DMS53 treated with DMSO at 0.1 percent for 48 hours (cell line): ENCODE data around the gene JDP2.
A peak's percentile ranks its signal among the peaks of the same experiment; 100 is the strongest.

ENCODE experiments used
- DNase-seq: peaks from one replicate; lab custom pipeline; 2025; ENCODE audit not compliant: unreplicated experiment; lab: John Stamatoyannopoulos, UW

Gene JDP2

DNA sequence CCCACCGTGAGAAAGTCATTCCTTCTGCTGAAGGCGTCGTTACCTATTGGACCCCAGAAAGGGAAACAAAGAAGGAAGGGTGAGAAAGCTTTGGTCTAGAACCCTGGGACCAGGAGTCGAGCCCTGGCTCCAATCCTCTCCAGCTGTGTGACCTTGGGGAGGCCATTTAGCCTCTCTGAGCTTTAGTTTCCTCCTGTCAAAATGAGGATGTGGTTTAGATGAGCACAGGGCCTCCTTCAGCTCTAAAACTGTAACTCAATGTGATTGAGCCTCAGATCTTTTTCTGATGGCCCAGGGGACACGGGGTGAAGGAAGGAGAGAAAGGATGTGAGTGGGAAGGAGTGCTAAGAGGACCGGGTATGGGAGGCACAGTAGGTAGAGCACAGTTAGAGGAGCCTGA, 7.7 kb downstream of the JDP2 start:
- no peak for DNase-seq

DNA sequence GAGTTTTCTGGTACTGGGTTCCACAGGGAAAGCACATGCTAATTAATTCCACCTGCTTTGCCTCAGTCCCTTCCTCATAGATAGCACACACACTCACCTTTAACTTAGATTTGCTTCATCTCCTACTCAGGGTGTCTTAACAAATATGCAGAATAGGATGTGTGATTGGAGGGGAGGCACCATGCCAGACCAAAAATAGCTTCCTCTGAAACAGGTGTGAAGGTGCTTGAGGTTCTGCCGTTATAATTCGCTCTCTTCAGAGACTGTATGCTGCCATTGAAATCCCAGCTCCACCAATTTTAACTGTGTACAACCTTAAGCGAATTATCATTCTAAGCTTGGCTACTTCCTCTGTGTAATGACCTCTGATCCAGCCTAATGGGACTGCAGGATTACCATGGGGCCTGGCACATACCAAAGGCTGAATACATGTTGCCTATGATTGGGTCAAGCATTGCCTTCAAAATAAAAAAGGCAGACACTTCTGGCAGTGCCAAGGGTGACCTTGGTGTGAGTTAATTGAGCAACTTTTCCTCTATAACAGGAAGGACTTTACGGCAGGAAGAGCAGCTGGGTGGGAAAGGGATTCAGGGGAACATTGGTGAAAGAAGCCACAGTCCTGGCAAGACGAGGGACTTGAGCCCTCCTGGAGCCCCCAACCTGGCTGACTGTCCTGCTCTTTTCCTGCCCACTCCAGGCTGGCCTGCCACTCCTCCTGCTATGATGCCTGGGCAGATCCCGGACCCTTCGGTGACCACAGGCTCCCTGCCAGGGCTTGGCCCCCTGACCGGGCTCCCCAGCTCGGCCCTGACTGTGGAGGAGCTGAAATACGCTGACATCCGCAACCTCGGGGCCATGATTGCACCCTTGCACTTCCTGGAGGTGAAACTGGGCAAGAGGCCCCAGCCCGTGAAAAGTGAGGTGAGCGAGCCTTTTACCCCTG, 9.7 kb downstream of the JDP2 start:
- DNase-seq: no peak

DNA sequence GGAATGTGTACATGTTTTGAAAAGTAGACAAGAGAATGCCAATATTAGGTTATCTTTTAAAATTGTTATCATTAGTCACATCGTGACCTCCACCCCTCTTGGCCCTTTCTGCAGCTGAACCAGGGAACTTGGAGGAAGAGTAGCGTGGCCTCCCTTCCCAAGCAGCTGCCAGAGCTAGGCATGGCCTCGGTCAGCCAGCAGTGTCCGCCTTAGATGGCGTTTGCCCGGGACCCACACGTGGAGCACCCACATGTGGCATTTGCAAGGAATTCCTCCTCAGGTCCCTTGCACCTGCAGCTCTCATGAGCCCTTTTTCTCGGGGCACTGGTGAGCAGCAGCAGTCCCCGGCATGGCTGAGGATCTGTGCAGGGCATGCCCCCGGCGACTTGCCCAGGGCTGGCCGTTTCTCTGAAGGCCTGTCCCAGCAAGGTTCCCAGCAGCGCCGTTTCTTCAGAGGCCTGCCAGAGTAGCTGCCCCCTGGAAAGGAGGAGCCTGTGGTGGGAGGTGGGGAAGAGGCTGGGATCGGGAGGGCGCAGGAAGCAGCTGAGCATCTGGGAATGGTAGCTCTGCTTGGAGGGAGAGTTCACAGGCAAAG, 10.8 kb downstream of the JDP2 start:
- DNase-seq: no peak

DNA sequence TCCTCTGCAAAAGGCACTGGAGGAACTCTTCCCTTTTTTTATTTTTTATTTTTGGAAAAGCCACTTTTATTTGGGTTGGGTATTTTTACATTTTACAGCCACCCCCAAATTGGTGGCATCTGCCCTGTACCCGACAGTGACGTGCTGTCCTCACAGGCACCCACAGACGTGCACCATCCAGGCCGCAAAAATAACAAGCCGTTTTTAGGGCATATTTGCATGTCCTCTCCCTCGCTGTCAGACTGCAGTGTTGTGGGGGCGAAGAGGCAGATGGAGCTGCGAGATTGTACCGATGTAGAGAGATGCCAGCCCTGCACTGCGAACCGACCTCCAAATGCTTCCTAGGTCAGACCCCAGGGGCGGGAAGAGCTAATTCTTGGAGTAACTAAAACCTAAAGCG, 12.2 kb downstream of the JDP2 start:
- no peak for DNase-seq

DNA sequence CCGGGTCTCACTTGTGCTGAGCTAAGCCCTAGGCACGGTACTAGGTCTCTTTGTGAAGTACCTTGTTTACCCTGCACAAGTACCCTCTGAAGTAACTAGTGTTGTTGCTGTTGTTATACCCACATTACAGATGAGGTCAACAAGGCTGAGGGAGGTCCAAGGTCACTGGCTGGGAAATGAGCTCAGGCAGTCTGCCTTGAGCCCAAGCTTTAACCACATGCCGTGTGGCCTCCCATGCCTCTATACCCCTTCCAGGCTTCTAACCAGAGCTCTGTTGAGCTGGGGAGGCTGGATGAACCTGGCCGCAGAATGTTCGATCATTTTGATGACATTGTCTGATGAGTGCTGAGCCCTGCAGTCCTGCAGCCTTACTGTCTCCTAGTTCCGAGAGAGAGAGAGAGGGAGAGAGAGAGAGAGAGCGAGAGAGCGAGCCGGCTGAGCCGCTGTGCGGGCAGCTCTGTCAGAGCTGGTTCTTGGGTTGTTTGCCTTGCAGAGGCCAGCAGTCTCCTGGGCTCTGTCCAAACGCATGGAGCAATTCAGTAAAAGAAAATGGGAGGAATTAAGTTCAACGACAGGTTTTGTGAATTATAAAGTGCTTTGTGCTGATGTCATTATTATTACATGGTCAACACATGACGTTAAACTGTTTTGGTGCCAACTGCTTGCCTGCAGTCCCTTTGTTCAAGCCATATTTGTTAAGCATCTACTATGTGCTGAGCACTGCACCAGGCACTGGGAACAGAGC, 13.1 kb downstream of the JDP2 start:
- no peak for DNase-seq

DNA sequence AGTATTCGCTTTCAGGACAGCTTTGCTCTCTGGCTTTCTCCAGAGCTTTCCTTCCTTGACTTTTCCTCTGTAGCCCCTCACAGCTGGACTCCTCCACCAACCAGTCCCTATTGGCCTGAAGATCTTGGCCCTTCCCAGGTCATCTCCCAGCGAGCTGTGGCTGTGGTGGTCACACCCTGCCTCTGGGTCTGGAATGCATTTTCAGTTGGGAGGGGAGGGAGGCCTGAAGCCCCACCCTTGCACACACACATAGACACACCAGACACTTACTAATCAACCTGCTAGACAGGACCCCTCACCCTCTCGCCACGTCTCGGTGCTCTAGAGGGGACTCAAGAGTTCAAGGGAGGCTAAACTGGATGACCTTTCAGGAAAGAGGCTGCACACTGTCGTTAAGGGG, 13.9 kb downstream of the JDP2 start:
- DNase-seq: no peak

DNA sequence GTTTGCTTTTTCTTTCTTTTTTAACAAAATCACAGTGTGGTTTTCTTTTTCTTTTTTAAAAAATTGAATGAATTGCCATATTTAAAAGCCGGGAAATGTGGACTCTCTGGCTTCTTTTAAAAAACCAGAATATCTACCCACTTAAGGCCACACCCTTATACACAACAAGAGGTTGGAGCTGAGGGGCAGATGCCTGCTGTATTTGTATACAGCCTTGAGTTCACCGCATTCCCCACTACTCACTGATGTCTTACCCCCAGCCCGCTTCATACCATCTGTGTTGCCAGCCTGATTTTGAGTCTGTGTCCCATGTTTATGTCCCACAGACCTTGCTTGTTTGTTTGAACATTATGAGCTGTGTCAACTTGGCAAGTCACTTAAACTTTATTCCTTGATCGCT, 14.3 kb downstream of the JDP2 start:
- DNase-seq: no peak

DNA sequence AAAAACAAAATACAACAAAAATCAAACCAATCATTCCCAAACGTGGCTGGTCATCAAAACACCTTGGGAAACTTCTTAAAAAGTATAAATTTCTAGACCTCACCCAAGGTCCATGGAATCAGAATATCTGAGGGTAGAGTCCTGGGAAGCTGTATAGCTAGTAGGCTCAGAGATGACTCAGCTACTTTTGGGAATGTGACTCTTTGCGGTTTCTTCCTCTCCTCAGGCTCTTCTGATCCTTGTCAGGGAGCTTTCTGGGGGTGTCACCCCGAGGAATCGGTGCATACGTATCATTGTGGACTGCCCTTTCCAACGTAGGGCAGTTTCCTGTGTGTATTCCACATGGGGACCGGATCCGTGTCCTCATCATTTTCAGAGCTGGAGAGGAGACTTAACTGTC, 14.8 kb downstream of the JDP2 start:
- DNase-seq: no peak

DNA sequence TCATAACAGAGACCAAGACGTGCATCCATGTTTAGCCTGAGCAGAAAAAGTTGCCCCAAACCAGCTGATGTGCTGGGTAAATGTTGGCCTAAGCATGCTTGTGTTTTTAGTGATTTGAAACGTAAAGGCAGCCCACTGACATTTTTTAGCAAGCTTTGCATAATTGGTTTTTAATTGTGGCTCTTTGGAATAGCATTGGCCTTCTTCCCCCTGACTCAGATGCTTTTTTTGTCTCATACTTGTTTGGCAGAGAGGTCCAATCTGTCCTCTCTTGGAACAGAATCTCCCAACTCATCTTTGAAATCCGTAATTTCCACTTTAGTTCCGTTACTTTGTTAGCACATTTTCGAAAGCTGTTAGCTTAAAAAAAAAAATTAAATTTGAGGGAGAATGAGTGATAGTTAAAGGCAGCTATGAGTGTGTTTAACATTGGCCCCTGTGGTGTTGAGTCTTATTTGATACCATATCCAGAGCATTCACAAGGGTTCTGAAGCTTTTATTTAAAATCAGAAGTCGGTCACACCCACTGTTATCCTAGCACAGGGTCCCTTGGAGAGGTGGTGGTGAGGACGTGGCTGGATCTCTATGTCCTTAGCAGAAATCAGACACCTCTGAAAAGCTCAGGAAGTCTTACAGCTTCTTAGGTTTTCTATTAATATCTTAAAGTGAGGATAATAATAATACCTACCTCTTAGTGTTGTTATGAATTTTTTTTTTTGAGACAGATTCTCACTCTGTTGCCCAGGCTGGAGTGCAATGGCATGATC, 15.6 kb downstream of the JDP2 start:
- DNase-seq: no peak

DNA sequence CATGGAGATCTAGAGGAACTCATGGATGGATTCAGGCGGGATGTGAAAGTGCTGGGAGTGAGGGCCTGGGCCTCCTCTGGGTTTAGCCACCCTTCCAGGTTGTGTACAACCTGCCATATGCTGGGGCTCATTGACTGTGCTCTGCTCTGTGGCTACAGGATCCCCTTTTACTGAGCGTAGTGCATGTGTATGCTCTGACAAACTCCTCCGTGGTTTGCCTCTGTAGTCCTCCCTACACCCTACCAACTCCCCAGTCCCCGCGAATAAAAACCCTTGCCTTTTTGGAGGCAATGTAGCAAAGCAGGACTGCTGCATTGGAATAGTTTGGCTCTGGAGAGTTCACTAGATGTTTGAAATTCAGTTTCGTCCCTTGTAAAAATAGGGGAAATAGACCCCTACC, 17.4 kb downstream of the JDP2 start:
- no peak for DNase-seq

DNA sequence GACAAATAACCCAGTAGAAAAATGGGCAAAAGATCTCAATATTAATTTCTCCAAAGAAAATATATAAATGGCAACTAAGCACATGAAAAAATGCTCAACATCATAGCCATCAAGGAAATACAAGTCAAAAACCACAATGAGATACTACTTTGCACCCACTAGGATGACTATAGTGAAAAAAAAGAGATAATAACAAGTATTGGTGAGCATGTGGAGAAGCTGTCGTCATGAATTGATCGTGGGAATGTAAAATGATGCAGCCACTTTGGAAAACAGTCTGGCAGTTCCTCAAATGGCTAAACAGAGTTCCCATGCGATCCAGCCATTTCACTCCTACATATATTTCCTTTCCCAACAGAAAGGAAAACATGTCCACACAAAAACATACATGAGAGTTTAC, 18.1 kb downstream of the JDP2 start:
- no peak for DNase-seq

DNA sequence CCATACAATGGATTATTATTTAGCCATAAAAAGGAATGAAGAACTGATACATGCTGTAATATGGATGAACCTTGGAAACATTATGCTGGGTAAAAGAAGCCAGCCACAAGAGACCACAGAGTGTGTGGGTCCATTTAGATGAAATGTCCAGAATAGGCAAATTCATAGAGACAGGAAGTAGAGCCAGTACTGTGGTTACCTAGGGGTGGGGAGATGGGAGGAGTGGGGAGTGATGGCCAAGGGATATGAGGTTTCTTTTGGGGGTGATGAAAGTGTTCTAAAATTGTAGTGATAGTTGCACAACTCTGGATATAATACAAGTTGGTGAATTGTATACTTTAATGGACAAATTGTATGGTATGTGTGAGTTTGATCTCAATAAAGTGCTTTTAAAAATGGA, 18.6 kb downstream of the JDP2 start:
- DNase-seq: no peak

DNA sequence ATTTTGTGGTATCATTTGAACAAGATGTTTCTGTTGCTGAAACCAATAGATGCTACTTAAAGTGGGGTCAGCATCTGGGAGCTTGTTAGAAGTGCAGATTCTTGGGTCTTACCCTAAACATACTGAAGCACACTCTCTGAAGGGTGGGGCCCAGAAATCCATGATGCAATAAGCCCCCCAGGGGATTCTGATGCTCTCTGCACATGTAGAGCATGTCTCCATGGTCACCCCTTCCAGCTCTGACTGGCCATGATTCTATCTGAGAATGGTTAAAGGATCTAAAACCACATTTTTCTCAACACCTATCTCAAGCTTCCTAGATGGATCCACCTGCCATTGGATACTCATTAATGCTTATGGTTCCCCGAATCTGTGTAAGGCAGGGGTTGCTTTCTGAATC, 20.4 kb downstream of the JDP2 start:
- DNase-seq: no peak

DNA sequence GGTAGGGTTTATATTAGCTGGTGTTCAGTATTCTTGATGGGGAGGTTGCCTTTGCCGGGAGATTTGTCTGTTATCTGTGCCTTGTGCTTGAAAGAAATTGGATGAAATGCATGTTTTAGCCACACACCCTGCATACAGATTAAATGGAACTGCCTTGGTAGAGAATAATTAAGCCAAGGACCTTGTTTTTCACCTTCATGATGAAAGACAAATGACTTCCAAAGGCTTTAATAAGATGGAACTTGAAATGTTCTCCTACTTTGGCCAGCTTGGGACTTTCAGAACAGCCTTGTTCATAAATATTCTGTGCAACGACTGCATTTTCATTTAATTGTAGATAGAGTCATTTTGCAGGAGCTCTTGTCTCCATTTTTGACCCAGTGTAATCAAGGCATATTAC, 21.2 kb downstream of the JDP2 start:
- no peak for DNase-seq

DNA sequence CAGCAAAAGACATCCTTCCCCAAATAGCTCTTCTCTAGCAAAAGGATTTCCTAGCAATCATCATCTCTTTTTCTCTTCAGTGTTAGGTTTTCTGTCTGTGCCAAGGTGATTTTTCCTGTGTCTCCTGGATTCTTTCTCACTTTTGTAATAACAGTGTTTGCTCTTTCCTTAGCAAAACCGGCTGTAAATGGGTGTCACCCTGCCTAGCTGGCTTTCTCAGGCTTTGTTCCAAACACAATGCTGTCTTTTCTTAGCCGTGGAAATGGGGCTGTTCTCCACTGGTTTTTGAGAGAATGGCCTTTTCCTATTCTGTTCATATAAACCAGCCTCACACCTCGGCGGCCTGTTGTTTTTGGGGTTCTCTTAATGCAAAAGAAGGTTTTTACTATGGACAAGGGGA, 21.9 kb downstream of the JDP2 start:
- DNase-seq: no peak

DNA sequence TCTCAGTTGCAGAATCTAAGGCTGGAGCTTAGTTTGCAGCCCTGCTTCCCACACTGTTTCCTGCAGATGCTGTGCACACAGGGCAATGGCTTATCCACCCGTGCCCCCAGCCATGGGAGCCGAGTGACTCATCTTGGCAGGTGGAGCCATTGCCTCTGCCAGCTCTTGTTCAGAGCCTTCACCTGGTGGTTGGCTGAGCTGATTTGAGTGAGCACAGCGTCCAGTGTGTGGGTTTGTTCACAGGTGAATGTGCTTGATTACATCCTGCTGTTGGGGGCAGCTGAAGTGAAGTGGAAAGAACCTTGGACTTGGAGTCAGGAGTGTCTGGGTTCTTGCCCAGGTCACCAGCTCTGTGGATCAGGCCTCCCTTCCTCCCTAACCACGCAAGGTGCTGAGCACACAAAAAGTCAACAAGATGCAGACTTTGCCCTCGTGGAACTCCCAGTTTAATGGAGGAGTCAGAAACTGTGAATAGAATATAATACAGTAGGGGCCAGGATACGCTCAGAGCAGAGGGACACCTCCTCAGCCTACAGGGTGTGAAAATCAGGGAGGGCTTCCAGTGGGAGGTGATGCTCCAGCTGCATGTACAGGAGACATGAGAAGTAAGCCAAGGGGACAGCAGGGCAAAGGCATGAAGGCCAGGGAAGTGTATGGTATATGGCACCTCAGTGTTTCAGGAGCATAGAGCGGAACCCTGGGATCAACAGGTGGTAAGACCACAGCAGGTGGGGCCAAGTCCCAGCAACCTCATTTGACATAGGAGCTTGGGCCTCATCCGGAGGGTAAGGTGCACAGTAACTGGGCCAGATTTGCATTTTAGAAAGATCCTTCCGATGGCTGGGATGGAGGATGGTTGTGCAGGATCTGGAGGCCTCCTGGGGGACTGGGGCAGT, 22.8 kb downstream of the JDP2 start:
- DNase-seq: peak; percentile 74

DNA sequence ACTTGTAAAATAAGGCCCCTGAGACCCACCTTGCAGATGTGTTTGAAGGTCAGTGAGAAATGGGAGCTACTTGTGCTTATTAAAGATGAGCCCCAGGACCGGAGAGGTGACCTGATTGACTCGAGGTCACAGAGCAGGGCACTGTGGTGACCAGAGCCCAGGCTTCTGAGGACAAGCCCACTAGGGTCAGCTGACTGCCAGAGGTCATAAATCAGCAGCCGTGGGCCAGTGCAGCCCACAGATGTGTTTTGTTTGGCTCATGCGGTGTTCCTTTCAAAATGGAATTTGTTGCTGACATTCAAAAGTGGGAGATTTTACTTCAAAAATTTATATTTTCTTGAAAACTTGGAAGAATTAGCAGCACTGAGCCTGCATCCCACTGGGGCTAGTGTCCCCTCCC, 24.5 kb downstream of the JDP2 start:
- DNase-seq: no peak

DNA sequence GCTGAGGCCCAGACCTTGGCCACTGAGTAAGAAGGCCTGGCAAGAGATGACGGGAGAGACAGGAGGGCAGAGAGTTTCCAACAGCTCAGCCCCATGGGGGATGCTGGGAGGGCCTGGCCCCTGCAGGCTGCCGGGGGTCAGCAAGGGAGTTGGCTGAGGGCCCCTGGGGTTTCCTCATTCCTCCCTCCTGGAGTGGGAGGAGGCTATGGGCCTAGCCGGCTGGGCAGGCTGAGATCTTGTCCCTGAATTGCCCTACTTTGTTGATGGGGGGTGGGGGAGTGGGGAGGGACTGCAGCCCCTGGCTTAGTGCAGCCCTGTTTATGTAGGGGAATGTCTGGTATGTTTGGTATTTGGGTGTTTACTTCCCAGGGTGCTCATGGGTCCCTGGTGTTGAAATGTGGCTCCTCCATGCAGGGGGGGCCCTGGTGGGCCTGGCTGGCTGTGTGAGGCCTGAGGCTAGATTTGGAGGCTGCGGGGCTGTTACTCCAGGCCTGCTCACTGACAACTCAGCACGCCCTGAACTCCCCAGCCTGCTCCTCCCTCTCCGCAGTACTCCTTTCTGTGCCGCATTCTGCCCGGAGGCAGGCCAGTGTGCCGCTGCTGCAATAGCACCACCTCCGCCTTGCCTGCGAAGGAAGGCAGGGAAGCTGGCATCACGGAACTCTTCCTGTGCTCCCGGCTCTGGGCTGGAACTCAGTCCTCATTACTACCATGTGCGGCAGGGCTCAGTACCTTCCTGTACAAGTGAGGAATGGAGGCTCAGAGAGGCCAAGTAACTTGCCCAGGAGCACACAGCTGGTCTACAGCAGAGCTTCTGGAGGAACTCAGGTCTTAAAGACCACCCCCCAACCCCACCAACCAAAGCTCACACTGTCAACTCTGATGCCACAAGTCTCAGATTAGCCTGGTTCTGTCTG, 25.3 kb downstream of the JDP2 start:
- DNase-seq: no peak

DNA sequence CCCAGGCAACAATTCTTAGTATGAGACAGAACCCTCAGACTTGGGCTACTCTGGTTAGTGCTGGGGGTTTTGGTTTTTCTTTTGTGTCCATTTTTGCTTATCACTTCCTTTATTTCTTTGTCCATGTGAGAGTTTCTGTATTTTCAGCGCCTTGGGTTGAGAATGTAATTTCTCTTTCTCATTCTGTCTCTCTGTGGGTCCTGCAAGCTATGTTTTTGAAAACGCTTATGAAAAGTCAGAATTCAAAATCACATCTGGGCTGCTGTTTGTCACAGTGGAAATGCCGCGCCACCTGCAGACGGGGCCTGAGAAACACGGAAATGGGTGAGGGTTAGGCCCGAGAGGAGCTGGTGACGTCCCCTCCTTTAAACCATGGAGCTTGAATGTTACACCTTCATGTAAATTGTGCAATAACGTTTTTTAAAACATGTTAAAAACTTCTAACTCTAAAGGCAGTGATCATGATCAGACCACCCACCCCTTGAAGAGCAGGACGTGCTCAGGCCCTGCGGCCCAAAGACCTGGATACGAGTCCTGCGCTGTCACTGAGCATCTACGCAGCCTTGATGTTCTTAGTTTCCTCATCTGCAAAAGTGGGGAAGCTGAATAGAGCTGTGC, 26.1 kb downstream of the JDP2 start:
- no peak for DNase-seq
